Measurements from ENCODE around the gene IFNAR2.
"Not testable (repeated sequence)": the region's sequence is repeated elsewhere in the genome, so short reads cannot be mapped to it uniquely, and the experiment has no call there.

Gene IFNAR2

DNA sequence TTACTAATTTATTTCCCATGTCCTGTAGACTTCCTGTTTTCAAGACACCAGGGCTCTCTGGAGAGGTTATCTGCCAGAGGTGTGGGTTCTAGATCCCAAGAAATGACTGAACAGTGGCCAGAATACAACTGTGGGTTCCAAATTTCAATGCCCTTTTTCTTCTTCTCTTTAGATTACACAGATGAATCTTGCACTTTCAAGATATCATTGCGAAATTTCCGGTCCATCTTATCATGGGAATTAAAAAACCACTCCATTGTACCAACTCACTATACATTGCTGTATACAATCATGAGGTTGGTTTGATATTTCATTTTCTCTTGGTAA lies 15.0 kb downstream of the IFNAR2 start:
- DNase-seq (ENCODE audit: low read depth) = no peak

DNA sequence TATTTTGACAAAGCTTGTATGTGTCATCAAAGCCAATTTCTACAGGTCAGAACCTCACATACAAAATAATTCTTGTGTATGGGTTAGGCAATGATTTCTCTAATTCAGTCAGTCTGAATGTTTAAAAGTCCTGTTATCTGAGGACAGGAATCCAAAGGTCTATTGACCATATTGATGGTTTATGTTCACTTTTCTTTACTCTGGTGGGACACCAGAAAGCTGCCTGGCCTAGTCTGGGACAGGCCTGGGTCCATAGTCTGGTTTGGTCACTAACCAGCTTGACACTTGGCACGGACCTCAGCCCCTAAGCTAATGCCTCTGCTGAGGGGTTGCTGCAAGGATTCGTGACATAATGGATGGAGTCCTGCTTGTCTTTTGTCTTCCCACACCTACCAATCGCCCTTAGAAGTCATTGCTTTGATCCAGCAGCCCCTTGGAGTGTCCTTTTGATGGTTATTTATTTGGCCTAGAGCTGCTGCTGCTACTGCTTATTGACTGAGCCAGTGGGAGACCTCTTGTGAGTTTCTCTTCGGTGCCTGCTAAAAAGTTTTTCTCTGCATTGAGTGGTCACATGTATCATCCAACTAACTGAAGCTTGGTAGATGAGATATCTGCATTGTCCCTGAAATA lies 15.7 kb downstream of the IFNAR2 start:
- no peak for DNase-seq (ENCODE audit: low read depth)

DNA sequence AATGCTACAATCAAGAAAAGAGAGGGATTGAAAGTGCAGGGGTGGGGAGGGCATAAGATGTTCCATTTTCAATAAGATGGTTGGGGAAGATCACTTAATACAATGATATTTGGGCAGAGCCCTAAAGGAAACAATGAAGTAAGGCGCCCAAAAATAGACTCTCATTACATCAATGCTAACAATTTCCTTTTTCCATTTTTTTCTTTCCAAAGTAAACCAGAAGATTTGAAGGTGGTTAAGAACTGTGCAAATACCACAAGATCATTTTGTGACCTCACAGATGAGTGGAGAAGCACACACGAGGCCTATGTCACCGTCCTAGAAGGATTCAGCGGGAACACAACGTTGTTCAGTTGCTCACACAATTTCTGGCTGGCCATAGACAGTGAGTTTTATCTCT lies 16.8 kb downstream of the IFNAR2 start:
- no peak for DNase-seq (ENCODE audit: low read depth)

DNA sequence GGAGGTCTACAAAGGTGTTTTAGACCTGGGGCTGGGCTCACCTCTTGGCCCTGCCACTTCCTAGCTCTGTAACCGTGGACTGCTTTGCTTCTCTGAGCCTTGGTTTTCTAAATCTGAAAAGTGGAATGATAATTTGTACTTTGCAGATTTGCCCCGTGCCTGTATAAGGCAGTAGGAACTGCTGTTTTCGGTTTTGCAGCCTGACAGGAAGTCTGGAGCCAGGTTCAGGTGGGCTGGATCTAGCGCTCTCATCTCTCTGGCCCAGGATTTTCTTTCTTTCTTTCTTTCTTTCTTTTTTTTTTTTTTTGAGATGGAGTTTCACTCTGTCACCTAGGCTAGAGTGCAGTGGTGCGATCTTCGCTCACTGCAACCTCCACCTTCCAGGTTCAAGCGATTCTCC lies 17.2 kb downstream of the IFNAR2 start:
- DNase-seq (ENCODE audit: low read depth) = no peak

DNA sequence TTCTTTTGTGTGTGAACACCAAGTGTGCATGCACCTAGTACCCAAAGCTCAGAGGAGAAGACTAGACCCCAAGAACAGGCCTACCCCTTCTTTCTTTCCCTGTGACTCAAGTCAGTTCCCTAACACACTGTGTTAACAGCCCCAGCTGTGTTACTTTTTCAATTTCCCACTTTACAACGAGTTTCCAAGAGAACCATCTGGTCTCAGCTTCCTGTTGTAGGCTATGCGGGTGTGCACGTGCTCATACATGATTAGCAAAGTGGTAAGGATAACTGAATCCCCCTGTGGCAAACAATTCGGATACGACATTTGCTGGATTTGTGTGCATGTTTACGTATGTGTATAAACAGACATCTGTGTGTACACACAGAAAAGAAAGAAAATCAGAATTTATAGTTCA lies 17.9 kb downstream of the IFNAR2 start:
- DNase-seq (ENCODE audit: low read depth) = no peak

DNA sequence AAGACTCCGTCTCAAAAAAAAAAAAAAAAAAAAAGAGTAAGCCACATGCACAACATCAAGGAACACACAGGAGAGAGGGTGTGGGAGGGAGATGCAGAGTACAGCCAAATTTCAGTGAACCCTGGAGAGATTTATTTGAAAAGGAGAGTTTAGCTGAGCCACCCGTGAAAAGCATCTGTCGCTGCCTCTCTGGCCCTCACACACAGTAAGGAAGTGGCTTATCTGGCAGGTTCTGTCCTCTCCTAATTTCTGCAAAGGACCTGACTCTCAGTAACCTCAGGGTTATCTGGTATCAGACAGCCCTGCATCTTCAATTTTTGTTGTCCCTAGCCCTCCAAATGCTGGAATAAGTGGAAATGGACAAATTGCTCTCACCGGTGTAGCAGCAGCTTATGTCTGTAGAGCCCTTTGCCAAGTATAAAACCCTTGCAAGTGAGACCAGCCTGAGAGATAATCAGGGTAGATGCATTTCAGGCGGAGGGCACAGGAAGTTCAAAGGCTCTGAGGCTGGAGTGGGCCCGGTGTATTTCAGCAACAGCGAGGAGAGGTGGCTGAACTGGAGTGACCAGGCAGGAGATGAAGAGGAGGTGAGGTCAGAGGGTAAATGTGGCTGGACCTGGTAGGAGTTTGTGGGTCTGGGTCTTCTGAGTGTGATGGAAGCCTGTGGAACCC lies 19.7 kb downstream of the IFNAR2 start:
- DNase-seq (ENCODE audit: low read depth) = no peak

DNA sequence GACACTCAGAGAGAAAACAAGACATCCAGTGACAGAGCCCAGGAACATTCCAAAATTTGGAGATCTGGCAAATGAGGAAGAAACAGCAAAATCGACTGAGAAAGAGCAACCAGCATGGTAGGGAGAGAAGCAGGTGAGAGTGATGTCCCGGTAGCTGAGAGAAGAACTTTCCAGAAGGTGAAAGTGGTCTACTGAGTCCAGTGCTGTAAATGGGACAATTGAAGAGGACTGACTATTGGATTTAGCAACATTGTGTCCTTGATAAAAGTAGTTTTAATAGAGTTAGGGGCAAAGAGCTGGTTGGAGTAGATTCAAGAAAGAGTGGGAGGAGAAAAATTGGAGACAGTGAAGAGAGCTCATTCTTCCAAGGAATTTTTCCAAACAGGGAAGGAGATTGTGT lies 21.4 kb downstream of the IFNAR2 start:
- DNase-seq (ENCODE audit: low read depth) = no peak

DNA sequence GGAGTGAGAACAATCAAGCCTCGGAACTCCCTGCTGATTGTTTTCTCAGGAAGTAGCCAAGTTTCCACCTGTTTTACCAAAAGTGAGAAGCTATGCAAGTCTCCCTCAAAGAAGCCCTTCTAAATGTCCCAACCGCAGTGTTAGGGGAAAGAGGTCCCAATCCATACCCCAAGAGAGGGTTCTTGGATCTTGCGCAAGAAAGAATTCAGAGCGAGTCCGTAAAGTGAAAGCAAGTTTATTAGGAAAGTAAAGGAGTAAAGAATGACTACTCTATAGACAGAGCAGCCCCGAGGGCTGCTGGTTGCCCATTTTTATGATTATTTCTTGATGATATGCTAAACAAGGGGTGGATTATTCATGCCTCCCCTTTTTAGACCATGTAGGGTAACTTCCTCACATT lies 23.6 kb downstream of the IFNAR2 start:
- DNase-seq (ENCODE audit: low read depth) = not testable (repeated sequence)

DNA sequence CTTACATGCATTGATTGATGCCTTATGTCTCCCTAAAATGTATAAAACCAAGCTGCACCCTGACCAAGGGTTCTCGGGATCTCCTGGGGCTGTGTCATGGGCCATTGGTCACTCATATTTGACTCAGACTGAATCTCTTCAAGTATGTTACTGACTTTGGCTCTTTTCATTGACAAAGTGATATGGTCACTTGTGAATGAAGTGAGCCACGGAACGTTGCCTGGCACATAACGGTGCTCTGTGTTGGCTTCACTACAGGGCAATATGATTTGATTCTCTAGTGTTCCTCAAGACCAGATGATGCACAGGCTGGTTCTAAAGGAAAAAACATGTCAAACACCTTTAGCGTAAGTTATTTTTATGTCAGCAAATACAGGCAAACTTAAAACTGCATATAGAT lies 25.0 kb downstream of the IFNAR2 start:
- no peak for DNase-seq (ENCODE audit: low read depth)

DNA sequence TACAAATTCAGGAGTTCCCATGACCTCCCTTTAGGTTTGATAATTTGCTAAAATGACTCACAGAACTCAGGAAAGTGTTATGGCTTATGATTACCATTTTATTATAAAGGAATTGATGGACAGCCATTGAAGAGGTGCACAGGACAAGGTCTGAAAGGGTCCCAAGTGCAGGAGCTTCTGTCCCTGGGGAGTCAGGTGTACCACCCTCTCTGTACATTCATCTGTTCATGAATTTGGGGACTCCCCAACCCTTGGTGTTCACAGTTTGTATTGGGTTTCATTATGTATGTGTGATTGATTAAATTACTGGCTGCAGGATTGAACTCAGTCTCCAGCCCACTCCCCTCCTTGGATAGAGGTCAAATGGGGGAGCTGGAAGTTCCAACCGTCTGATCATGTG lies 25.7 kb downstream of the IFNAR2 start:
- DNase-seq (ENCODE audit: low read depth) = no peak

DNA sequence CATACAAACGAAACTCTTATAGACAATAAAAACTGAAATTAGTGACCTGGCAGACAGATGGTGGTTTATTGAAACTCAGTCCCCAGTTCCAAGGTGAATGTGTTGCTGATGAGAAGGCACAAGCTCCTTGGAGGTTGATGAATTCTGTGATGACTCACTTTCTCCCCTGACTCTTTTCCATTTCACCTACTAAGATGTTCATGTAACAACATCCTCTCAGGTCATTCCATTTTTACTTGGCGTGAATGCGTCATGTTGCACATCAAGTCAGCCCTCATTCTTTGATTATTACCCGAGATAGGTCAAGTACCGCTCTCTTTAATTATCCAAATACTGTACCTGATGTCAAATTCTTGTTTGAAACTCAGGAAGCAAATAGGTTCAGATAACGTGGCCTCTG lies 26.3 kb downstream of the IFNAR2 start:
- DNase-seq (ENCODE audit: low read depth) = no peak

DNA sequence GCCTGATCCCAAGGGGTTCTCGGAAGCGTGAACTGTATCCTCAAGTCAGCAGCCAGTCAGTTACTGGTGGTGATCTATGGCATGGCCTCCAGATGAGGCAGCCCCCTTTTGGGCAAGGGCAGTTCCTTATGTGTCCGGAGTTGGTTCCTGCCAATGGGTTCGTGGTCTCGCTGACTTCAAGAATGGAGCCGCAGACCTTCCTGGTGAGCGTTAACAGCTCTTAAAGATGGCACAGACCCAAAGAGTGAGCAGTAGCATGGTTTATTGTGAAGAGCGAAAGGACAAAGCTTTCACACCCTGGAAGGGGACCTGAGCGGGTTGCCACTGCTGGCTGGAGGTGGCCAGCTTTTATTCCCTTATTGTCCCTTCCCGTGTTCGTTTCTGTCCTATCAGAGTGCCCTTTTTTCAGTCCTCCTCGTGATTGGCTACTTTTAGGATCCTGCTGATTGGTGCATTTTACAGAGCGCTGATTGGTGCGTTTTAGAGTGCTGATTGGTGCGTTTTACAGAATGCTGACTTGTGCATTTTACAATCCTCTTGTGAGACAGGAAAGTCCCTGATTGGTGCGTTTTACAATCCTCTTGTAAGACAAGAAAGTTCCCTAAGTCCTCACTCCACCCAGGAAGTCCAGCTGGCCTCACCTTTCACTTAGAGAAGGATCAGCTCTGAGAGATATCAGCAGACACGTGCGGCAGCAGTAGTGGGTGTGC lies 27.5 kb downstream of the IFNAR2 start:
- no peak for DNase-seq (ENCODE audit: low read depth)

DNA sequence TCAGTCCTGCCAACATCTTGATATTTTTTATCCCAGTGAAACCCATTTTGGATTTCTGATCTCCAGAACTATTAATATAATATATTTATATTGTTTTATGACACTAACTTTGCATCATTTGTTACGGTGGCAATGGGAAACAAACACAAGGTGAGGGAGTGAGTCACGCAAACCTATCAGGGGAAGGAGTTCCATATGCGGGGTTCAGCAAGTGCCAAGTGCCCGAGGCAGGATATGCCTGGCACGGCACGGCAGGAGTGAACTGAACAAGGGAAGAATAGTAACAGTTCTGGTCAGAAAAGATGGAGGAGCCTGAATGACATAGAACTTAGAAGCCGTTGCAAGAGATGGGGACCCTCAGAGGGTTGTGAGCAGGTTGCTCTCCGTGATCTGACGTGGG lies 28.7 kb downstream of the IFNAR2 start:
- DNase-seq (ENCODE audit: low read depth) = no peak

DNA sequence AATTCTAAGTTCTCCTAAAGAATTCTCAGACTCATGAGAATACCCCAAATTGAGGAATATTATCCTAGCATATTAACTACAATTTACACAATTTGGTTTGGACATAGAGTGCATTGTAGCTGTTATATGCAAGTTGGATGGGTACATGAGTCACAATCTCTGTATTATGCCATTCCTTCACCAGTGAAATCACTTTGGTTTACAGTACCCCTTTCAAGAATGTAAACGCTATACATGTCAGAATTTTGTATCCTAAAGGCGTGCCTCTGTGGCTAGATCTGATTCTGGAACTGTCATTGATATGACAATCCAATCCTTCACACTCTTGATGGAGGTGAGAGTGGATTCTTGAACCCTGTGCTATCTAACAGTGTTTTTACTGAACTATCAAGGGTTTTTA lies 29.7 kb downstream of the IFNAR2 start:
- no peak for DNase-seq (ENCODE audit: low read depth)

DNA sequence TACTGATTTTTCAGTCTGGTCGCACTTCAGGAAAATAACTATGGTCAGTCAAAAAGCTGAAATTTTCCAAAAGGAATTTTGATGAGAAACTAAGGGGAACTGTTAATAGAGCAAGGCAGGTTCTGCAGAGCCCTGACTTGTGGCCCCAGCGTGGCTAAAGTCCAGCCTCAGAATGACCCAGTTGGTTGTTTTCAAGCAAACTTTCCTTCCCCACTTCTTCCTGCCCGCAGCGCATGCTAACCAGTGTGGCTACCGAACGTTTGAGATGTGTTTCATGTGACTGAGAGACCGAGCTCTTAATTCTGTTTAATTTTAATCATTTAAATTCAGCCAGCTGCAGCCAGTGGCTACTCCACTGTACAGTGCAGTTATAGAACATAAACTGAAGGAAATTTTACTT lies 30.3 kb downstream of the IFNAR2 start:
- DNase-seq (ENCODE audit: low read depth) = no peak

DNA sequence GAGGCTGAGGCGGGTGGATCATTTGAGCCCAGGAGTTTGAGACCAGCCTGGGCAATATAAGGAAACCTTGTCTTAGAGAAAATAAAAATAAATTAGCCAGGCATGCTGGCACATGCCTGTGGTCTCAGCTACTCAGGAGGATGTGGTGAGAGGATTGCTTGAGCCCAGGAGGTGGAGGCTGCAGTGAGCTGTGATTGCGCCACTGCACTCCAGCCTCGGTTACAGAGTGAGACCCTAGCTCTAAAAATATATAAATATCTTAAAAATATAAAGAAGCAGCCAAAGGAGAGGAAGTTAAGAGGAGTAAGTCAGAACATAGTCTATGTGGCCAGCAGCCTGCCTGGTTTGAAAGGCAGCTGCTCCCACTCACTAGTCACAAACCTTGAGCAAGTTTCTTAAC lies 31.9 kb downstream of the IFNAR2 start:
- DNase-seq (ENCODE audit: low read depth) = no peak

DNA sequence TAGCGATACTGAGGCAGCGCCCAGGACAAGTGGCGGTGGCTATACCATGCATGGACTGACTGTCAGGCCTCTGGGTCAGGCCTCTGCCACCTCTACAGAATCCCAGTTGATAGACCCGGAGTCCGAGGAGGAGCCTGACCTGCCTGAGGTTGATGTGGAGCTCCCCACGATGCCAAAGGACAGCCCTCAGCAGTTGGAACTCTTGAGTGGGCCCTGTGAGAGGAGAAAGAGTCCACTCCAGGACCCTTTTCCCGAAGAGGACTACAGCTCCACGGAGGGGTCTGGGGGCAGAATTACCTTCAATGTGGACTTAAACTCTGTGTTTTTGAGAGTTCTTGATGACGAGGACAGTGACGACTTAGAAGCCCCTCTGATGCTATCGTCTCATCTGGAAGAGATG lies 33.2 kb downstream of the IFNAR2 start:
- DNase-seq (ENCODE audit: low read depth) = no peak

DNA sequence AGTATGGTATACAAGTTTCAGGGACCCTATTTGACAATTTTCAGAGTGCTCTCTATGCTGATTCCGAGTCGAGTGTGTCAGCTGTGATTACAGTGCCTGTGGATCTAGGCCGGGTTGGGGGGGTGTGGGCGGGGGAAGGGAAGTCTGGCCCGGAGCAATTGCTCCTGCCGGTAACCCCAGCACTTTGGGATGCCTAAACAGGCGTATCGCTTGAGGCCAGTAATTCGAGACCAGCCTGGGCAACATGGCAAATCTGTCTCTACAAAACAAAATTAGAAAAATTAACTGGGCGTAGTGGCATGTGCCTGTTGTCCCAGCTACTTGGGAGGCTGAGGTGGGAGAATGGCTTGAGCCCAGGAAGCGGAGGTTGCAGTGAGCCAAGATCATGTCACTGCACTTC lies 34.8 kb downstream of the IFNAR2 start:
- no peak for DNase-seq (ENCODE audit: low read depth)

DNA sequence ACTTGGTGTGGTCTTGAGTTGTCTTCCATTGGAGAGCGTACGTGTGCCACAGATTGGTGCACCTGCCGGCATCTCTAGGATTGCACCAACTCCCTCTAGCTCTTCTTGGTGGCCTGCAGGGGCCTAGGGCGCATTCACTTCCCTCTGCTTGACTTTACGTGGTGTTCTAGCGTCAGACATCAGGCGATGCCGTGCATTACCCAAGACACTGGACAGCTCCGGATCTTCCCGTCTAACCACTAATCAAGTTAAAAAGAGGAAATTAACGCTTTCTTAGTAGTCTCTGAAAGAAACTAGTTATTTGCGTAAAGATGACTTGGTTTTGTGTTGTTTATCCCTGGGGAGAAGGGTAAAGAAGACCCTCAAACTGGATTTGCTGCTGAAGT lies 35.9 kb downstream of the IFNAR2 start:
- no peak for DNase-seq (ENCODE audit: low read depth)

DNA sequence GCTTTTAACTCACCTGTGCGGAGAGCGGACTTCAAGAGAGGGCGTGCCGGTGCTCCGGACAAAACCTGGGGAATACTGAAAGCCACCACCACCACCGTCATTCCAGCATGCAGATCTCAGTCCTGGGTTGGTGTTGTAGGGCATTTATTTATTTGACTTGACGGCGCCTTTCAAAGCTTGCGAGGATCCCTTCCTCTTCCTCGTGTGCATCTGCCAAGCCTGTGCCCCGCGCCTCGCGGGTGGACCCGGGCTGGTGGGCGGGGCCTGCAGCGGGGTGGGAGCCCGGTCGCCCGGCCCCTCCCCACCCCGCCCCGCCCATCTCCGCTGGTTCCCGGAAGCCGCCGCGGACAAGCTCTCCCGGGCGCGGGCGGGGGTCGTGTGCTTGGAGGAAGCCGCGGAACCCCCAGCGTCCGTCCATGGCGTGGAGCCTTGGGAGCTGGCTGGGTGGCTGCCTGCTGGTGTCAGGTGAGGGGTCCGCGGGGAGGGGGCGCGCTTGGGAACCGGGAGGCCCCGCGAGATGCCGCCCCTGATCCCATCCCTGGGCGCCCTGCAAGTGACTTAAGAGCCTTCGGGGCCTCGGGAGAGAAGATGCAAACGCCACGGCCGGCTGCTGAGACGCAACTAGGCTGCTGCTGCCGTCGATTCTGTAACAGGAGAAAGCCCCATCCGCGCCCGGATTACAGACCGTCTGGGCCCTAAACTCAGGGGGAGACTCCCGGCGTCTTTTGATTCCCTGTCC lies 36.5 kb downstream of the IFNAR2 start, which contains the start of gene IL10RB:
Gene IL10RB (plus strand): TSS at position 318 of the 739 bp plus-strand sequence. CDS start 99 bp downstream, at position 417.
- DNase-seq (ENCODE audit: low read depth) = peak; percentile 53

DNA sequence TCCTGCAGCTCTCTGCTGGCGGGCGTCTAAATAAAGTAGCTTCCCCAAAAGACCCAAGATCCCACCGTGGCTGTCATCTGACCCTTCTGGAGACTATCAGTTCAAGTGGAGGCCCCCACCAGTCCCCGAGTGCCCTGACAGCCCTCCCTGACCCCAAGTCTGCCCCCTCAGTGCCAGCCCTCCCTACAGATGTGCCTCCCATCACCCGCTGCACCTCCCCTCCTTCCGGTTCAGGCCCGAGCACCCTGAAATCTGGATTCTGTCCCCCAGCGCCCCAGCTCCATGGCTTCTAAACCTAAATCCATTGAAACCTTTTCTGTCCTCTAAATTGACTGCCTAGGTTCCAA lies 37.0 kb downstream of the IFNAR2 start:
- no peak for DNase-seq (ENCODE audit: low read depth)

DNA sequence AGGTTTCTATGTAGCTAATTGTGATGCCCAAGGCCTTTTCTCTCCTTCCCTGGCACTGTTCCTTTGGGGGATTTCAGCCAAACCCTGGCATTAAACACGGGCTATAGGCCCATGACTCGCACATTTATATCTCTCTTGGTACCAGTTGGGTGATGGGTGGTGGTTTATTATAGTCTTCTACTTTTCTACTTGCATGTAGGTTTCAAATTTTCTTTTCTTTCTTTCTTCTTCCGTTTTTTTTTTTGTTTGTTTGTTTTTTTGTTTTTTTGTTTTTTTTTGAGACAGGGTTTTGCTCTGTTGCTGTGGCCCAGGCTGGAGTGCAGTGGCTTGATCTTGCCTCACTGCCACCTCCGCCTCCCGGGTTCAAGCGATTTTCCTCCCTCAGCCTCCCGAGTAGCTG lies 37.5 kb downstream of the IFNAR2 start:
- no peak for DNase-seq (ENCODE audit: low read depth)

DNA sequence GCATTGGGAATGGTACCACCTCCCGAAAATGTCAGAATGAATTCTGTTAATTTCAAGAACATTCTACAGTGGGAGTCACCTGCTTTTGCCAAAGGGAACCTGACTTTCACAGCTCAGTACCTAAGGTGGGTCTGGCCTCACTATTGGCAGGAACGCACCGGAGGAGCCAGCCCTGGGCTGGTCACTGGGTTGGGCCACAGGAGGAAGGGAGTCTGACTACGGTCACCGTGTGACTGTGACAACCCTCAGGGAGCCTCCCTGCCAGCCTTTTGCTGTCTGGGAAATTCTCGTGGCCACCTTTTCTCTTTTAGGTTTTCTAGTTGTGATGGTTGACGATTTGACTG lies 38.6 kb downstream of the IFNAR2 start:
- no peak for DNase-seq (ENCODE audit: low read depth)

Measured in activated gamma-delta T cell treated with anti-CD3 and anti-CD28 coated beads, Interleukin-2, amount 50 U/mL, for 16 hours (primary cell).